Left renal pelvis (tissue), 4 donors: ENCODE results near the gene TTR. TPM values are rescaled to one million over a fixed set of nuclear protein-coding genes. Genes with fewer than 3 reads are reported as not detected.

Experiments
- polyA plus RNA-seq, 4 donors: library from polyadenylated mRNA; unstranded; fragments of 120-200 nt; gene quantifications; one replicate each; pipeline ENCODE4 v1.2.1, GENCODE V29; 2013; ENCODE audit not compliant: insufficient read length in 4 of 4

Gene TTR
- polyA plus RNA-seq, 4 donors, result 0.46 to 15.8 (median 0.50) TPM; not detected in 1

Other genes starting within 250 kb of the TTR start
- gene DSG4, start 215.1 kb upstream of the TTR start, polyA plus RNA-seq, result under 1 TPM in 3 of 4 donors, not detected in 1; 0.04 to 0.05 (median 0.04) TPM
- gene DSG3, start 144.1 kb upstream of the TTR start, polyA plus RNA-seq, result not detected
- gene DSG2, start 93.7 kb upstream of the TTR start, polyA plus RNA-seq, result 10 to 100 TPM; 12.3 to 58.3 (median 48.1) TPM
- 10 to 100 TPM; 10.5 to 23.1 (median 17.0) TPM for gene B4GALT6, start 92.7 kb downstream of the TTR start, polyA plus RNA-seq
- gene SLC25A52, start 169.0 kb downstream of the TTR start, polyA plus RNA-seq, result under 1 TPM in 3 of 4 donors, not detected in 1; 0.20 to 0.86 (median 0.48) TPM